ENCODE data around the gene TNIP3. TPM values are rescaled to one million over a fixed set of nuclear protein-coding genes. Genes with fewer than 3 reads are reported as not detected.
A peak's percentile ranks its signal among the peaks of the same experiment; 100 is the strongest.

The TNIP3 gene
- total and polyA plus RNA-seq, 4 donors: 0.39 to 2.1 (median 1.4) TPM

DNA sequence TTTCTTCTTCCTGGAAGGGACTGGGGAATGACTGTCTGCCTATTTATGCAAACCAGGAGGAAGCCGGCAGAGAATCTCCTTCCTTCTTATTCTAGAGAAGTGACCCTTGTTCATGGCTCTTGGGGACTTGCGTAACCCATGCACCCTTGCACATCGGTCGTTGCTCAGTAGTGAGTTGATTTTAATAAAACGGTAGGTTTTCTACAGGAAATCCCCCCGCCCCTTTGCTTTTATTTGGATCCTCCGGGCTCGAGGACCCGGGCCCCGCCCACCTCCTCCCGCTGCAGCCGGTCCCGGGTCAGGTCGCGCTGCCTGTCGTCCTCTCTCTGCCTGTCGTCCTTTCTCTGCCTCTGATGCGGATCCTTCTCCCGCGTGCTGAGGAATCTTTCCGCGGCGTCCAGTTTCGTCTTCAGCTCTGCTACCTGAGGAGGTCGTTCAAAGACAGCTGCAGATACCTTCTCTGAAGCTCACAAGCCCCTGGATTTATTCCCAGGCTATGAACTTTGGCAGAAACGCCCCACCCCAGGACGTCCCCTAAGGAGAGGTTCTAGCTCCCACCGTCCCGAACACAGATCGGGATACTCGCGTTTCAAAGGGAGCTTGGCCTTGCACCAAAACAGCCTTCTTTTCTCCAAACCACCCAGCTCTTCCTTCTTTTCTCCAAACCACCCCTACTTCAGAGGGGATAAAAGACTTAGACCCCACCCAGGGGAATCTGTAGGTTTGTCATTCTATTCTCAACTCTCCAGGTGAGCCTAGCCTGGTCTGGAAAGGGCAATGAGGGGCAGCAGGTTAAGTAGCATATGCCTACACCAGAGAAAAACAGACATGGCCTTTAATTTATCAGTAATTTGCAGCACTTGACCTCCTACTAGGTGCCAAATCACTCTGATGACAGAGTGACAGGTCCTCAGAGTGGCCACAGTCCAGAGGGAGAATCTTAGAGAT lies 7.0 kb downstream of the TNIP3 start:
- Histone ChIP-seq H3K27ac (ENCODE audit: low read depth, low read length) (no peak overlapping the region), H3K36me3 (ENCODE audit: control insufficient read depth, insufficient read depth, low read length) (no peaks in the 10 kb centered on the region), H3K4me3 (ENCODE audit: low read depth, low read length) (peak overlapping the region; percentile 58), H3K4me1 (ENCODE audit: control insufficient read depth, insufficient read depth, low read length) (peaks cover 7% of the 10 kb centered on the region), H3K9me3 (ENCODE audit: control insufficient read depth, insufficient read depth, low read length) (no peaks in the 10 kb centered on the region), H3K27me3 (ENCODE audit: control insufficient read depth, insufficient read depth, low read length) (no peaks in the 10 kb centered on the region)
- 0% methylated on average over 27 of the region's 32 CpGs for WGBS (ENCODE audit: insufficient coverage)
- peak in 3 of 6 donors; percentile 11 to 79 (median 52) for DNase-seq (ENCODE audit: low read depth in 4 of 6, low spot score in 6 of 6)

GRCh38 chr4:121155893-121156292 lies 8.2 kb downstream of the TNIP3 start:
- WGBS (ENCODE audit: insufficient coverage): no CpG with 5 or more reads among the region's 3 CpGs

GRCh38 chr4:121154103-121154515 lies 10.0 kb downstream of the TNIP3 start:
- 91% methylated on average over 1 of the region's 4 CpGs for WGBS (ENCODE audit: insufficient coverage)
- no peaks in the 10 kb centered on the region for H3K36me3 ChIP-seq (ENCODE audit: control insufficient read depth, insufficient read depth, low read length)
- DNase-seq (ENCODE audit: low read depth in 4 of 6, low spot score in 6 of 6): no peak
- H3K4me3 ChIP-seq (ENCODE audit: low read depth, low read length): no peak overlapping the region
- peaks cover 7% of the 10 kb centered on the region for H3K4me1 ChIP-seq (ENCODE audit: control insufficient read depth, insufficient read depth, low read length)
- H3K27me3 ChIP-seq (ENCODE audit: control insufficient read depth, insufficient read depth, low read length): no peaks in the 10 kb centered on the region
- no peaks in the 10 kb centered on the region for H3K9me3 ChIP-seq (ENCODE audit: control insufficient read depth, insufficient read depth, low read length)
- H3K27ac ChIP-seq (ENCODE audit: low read depth, low read length): no peak overlapping the region

More at GRCh38 chr4:121155893-121156292, 8.2 kb downstream of the TNIP3 start:
- DNase-seq (ENCODE audit: low read depth in 4 of 6, low spot score in 6 of 6): peak in 2 of 6 donors; percentile 12 to 84
- peaks cover 7% of the 10 kb centered on the region for H3K4me1 ChIP-seq (ENCODE audit: control insufficient read depth, insufficient read depth, low read length)
- no peaks in the 10 kb centered on the region for H3K9me3 ChIP-seq (ENCODE audit: control insufficient read depth, insufficient read depth, low read length)
- no peaks in the 10 kb centered on the region for H3K27me3 ChIP-seq (ENCODE audit: control insufficient read depth, insufficient read depth, low read length)
- no peaks in the 10 kb centered on the region for H3K36me3 ChIP-seq (ENCODE audit: control insufficient read depth, insufficient read depth, low read length)
- no peak overlapping the region for H3K4me3 ChIP-seq (ENCODE audit: low read depth, low read length)
- no peak overlapping the region for H3K27ac ChIP-seq (ENCODE audit: low read depth, low read length)

DNA sequence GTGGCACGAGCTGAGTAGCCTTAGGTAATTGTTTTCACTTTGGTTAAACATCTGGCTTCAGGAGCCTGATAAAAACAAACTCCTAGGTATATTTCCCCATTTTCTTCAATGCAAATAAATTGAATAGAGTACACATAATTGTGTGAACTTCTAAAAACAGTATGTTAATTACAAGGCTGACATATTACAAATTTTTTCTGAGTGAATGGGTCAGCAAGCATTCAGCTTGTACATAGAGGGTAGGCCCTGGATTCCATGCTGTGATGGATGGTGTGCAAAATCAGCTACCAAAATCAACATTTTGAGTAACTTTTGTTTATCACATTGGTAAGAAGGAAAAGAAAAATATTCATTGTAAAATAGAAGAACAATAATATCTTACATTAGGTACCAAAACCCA lies 12.2 kb downstream of the TNIP3 start:
- Histone ChIP-seq H3K27ac (ENCODE audit: low read depth, low read length) (no peak overlapping the region), H3K4me3 (ENCODE audit: low read depth, low read length) (no peak overlapping the region), H3K36me3 (ENCODE audit: control insufficient read depth, insufficient read depth, low read length) (no peaks in the 10 kb centered on the region), H3K4me1 (ENCODE audit: control insufficient read depth, insufficient read depth, low read length) (peaks cover 1% of the 10 kb centered on the region), H3K9me3 (ENCODE audit: control insufficient read depth, insufficient read depth, low read length) (no peaks in the 10 kb centered on the region), H3K27me3 (ENCODE audit: control insufficient read depth, insufficient read depth, low read length) (no peaks in the 10 kb centered on the region)
- WGBS (ENCODE audit: insufficient coverage): no CpG with 5 or more reads among the region's 1 CpG
- DNase-seq (ENCODE audit: low read depth in 4 of 6, low spot score in 6 of 6): no peak

DNA sequence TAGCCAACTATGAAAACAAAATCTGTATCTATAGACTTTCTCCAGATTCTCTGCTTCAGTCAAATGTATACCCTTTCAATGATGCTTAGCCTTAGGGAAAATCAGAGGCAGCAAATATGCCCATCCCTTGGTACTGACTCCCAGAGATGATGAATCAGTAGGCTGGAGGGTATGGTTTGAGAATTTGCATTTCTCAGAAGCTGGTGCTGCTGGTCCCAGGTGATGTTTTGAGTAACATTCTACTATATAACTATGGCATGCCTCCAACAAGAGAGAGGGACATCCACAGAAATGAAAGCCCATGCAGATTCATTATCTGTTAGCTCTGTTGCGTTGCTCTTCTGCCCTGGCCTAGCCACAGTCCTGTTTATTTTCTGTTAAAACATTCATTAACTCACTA lies 13.6 kb downstream of the TNIP3 start:
- no CpG with 5 or more reads among the region's 1 CpG for WGBS (ENCODE audit: insufficient coverage)
- Histone ChIP-seq H3K4me3 (ENCODE audit: low read depth, low read length) (no peak overlapping the region), H3K9me3 (ENCODE audit: control insufficient read depth, insufficient read depth, low read length) (no peaks in the 10 kb centered on the region), H3K27me3 (ENCODE audit: control insufficient read depth, insufficient read depth, low read length) (no peaks in the 10 kb centered on the region), H3K36me3 (ENCODE audit: control insufficient read depth, insufficient read depth, low read length) (no peaks in the 10 kb centered on the region), H3K4me1 (ENCODE audit: control insufficient read depth, insufficient read depth, low read length) (no peaks in the 10 kb centered on the region), H3K27ac (ENCODE audit: low read depth, low read length) (no peak overlapping the region)
- DNase-seq (ENCODE audit: low read depth in 4 of 6, low spot score in 6 of 6): no peak

DNA sequence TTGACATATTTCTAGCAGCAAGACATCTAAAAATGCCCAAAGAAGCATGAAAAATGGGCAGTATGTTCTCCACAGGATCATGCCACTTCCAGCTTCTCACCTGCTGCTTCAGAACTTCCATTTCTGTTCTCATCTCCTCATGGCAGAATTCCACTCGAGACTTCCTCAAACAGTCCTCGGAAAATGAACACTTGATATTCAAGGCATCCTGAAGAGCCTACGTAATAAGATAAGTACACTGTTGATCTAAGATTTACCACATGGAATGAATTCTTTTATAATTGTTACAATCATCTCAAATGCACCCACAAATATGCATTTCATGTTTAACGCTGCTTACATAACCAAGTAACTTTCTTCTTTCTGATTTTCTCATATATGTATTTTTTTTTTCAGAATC lies 14.1 kb downstream of the TNIP3 start:
- H3K4me1 ChIP-seq (ENCODE audit: control insufficient read depth, insufficient read depth, low read length): no peaks in the 10 kb centered on the region
- H3K9me3 ChIP-seq (ENCODE audit: control insufficient read depth, insufficient read depth, low read length): no peaks in the 10 kb centered on the region
- WGBS (ENCODE audit: insufficient coverage): no CpG with 5 or more reads among the region's 4 CpGs
- H3K27ac ChIP-seq (ENCODE audit: low read depth, low read length): no peak overlapping the region
- no peaks in the 10 kb centered on the region for H3K36me3 ChIP-seq (ENCODE audit: control insufficient read depth, insufficient read depth, low read length)
- H3K4me3 ChIP-seq (ENCODE audit: low read depth, low read length): no peak overlapping the region
- DNase-seq (ENCODE audit: low read depth in 4 of 6, low spot score in 6 of 6): no peak
- H3K27me3 ChIP-seq (ENCODE audit: control insufficient read depth, insufficient read depth, low read length): no peaks in the 10 kb centered on the region

GRCh38 chr4:121148621-121149020 lies 15.5 kb downstream of the TNIP3 start:
- Histone ChIP-seq H3K36me3 (ENCODE audit: control insufficient read depth, insufficient read depth, low read length) (no peaks in the 10 kb centered on the region), H3K9me3 (ENCODE audit: control insufficient read depth, insufficient read depth, low read length) (no peaks in the 10 kb centered on the region), H3K27me3 (ENCODE audit: control insufficient read depth, insufficient read depth, low read length) (no peaks in the 10 kb centered on the region), H3K4me3 (ENCODE audit: low read depth, low read length) (no peak overlapping the region), H3K4me1 (ENCODE audit: control insufficient read depth, insufficient read depth, low read length) (no peaks in the 10 kb centered on the region), H3K27ac (ENCODE audit: low read depth, low read length) (no peak overlapping the region)
- DNase-seq (ENCODE audit: low read depth in 4 of 6, low spot score in 6 of 6): no peak

GRCh38 chr4:121148000-121148399 lies 16.1 kb downstream of the TNIP3 start:
- H3K27ac ChIP-seq (ENCODE audit: low read depth, low read length): no peak overlapping the region
- H3K4me1 ChIP-seq (ENCODE audit: control insufficient read depth, insufficient read depth, low read length): no peaks in the 10 kb centered on the region
- WGBS (ENCODE audit: insufficient coverage): 67% methylated on average over 3 of the region's 4 CpGs
- H3K27me3 ChIP-seq (ENCODE audit: control insufficient read depth, insufficient read depth, low read length): no peaks in the 10 kb centered on the region
- DNase-seq (ENCODE audit: low read depth in 4 of 6, low spot score in 6 of 6): no peak
- no peak overlapping the region for H3K4me3 ChIP-seq (ENCODE audit: low read depth, low read length)
- H3K36me3 ChIP-seq (ENCODE audit: control insufficient read depth, insufficient read depth, low read length): no peaks in the 10 kb centered on the region
- no peaks in the 10 kb centered on the region for H3K9me3 ChIP-seq (ENCODE audit: control insufficient read depth, insufficient read depth, low read length)

DNA sequence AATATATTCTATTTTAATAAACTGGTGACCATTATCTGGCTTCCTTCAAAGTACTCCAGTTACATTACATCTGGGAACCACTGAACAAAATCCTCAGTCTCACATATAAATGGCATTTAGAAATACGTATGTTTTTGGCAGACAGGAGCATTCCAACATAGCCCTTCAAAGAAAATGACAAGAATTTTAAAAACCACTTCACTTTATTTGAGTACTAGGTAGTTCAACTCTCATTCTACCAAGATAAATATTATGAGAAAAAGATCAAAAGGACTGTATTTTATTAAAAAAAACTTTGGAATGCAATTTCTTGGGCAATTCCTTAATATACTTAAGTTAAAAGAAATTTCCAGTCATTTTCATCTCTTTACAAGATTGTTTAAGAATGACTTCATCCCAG lies 17.6 kb downstream of the TNIP3 start:
- no peaks in the 10 kb centered on the region for H3K36me3 ChIP-seq (ENCODE audit: control insufficient read depth, insufficient read depth, low read length)
- H3K27me3 ChIP-seq (ENCODE audit: control insufficient read depth, insufficient read depth, low read length): no peaks in the 10 kb centered on the region
- WGBS (ENCODE audit: insufficient coverage): no CpG with 5 or more reads among the region's 1 CpG
- no peak for DNase-seq (ENCODE audit: low read depth in 4 of 6, low spot score in 6 of 6)
- no peaks in the 10 kb centered on the region for H3K4me1 ChIP-seq (ENCODE audit: control insufficient read depth, insufficient read depth, low read length)
- H3K27ac ChIP-seq (ENCODE audit: low read depth, low read length): no peak overlapping the region
- no peak overlapping the region for H3K4me3 ChIP-seq (ENCODE audit: low read depth, low read length)
- H3K9me3 ChIP-seq (ENCODE audit: control insufficient read depth, insufficient read depth, low read length): no peaks in the 10 kb centered on the region

DNA sequence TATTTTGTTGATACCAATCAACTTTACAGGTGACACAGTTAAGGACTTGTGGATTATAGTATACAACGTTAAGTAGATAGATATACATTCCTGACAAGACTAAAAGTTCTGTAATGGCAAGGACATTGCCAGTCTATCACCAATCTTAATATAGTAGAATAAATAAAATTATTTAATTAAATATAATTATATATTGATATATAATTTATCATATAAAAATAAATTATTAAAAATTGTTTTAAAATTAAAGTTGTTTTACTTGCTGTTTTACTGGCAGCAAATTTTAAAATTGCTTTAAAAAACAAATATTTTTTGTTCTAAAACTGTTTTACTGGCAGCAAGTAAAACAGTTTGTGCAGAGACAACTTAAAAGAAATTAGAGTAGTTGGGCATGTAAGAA lies 18.7 kb downstream of the TNIP3 start:
- H3K4me1 ChIP-seq (ENCODE audit: control insufficient read depth, insufficient read depth, low read length): no peaks in the 10 kb centered on the region
- H3K27ac ChIP-seq (ENCODE audit: low read depth, low read length): no peak overlapping the region
- no peaks in the 10 kb centered on the region for H3K36me3 ChIP-seq (ENCODE audit: control insufficient read depth, insufficient read depth, low read length)
- WGBS (ENCODE audit: insufficient coverage): no CpG with 5 or more reads among the region's 1 CpG
- no peaks in the 10 kb centered on the region for H3K9me3 ChIP-seq (ENCODE audit: control insufficient read depth, insufficient read depth, low read length)
- DNase-seq (ENCODE audit: low read depth in 4 of 6, low spot score in 6 of 6): no peak
- no peaks in the 10 kb centered on the region for H3K27me3 ChIP-seq (ENCODE audit: control insufficient read depth, insufficient read depth, low read length)
- no peak overlapping the region for H3K4me3 ChIP-seq (ENCODE audit: low read depth, low read length)

Data from spinal cord (tissue), 10 donors.